Skeletal muscle satellite cell (primary cell): ENCODE measurements around the gene SCN4B.

Experiments
- H3K27me3 ChIP-seq: 2 replicates; pipeline ENCODE4 v1.7.0; 2013; ENCODE audit warnings: low read length; ENCODE audit not compliant: control insufficient read depth, insufficient read depth
- H3K36me3 ChIP-seq: 2 replicates; pipeline ENCODE4 v1.7.0; 2013; ENCODE audit warnings: mild to moderate bottlenecking, control low read depth, low read length; ENCODE audit not compliant: insufficient read depth
- H3K4me1 ChIP-seq: 2 replicates; pipeline ENCODE4 v1.7.0; 2013; ENCODE audit warnings: low read length; ENCODE audit not compliant: control insufficient read depth, insufficient read depth
- H3K4me2 ChIP-seq: 2 replicates; pipeline ENCODE4 v1.7.0; 2013; ENCODE audit warnings: mild to moderate bottlenecking, low read length
- H3K4me3 ChIP-seq: 2 replicates; pipeline ENCODE4 v1.7.0; 2013; ENCODE audit warnings: low read length
- H3K9ac ChIP-seq: 2 replicates; pipeline ENCODE4 v1.7.0; 2013; ENCODE audit warnings: mild to moderate bottlenecking, low read depth, low read length, moderate library complexity
- H3K9me3 ChIP-seq: replicated peaks from 2 replicates; pipeline ENCODE4 v1.7.0; 2013; ENCODE audit warnings: mild to moderate bottlenecking, control low read depth, low read length

SCN4B gene

GRCh38 chr11:118102721-118103261, 49.8 kb downstream of the SCN4B start:
- H3K4me2 ChIP-seq, result no peak overlapping the region
- H3K27me3 ChIP-seq, result peaks cover 9% of the 10 kb centered on the region
- H3K9me3 ChIP-seq, result no peaks in the 10 kb centered on the region
- H3K4me1 ChIP-seq, result no peaks in the 10 kb centered on the region
- H3K4me3 ChIP-seq, result no peak overlapping the region
- no peaks in the 10 kb centered on the region for H3K36me3 ChIP-seq
- H3K9ac ChIP-seq, result no peak overlapping the region

GRCh38 chr11:118100691-118101232, 51.9 kb downstream of the SCN4B start:
- Histone ChIP-seq H3K27me3 (peaks cover 9% of the 10 kb centered on the region), H3K9ac (no peak overlapping the region), H3K4me3 (no peak overlapping the region), H3K9me3 (no peaks in the 10 kb centered on the region), H3K4me2 (no peak overlapping the region), H3K36me3 (no peaks in the 10 kb centered on the region), H3K4me1 (no peaks in the 10 kb centered on the region)

DNA sequence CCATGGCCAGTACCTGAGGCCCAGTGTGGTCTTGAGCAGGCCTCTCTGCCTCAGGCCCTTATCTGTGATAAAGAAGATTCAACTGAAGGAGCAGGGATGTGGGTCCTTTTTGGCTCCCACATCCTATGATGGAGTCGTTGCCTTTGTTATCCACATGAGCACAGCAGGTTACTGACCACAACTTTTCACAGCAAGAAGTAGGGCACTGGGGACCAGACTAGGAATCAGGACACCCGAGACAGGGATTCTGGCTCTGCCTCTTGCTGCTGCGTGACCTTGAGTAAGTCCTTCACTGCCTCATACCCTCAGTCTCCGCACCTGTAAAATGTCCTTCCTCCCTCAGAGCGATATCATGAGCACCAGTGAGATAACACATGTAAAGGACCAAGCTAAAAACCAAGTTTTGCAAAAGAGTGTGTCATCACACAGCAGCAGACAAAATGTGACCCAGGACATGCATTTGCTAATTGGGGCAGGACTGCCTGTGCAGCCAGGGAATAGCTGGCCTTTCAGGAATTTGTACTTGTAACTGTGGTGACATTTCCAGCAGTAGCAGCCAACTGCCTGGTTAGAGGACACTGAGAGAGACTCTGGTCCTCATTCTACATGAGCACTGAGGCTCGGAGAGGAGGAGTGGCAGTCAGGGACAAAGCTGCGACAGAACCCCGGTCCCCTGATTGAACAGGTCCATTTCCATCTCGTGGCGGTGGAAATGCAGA, 52.6 kb downstream of the SCN4B start:
- H3K9me3 ChIP-seq, result no peaks in the 10 kb centered on the region
- H3K9ac ChIP-seq, result no peak overlapping the region

DNA sequence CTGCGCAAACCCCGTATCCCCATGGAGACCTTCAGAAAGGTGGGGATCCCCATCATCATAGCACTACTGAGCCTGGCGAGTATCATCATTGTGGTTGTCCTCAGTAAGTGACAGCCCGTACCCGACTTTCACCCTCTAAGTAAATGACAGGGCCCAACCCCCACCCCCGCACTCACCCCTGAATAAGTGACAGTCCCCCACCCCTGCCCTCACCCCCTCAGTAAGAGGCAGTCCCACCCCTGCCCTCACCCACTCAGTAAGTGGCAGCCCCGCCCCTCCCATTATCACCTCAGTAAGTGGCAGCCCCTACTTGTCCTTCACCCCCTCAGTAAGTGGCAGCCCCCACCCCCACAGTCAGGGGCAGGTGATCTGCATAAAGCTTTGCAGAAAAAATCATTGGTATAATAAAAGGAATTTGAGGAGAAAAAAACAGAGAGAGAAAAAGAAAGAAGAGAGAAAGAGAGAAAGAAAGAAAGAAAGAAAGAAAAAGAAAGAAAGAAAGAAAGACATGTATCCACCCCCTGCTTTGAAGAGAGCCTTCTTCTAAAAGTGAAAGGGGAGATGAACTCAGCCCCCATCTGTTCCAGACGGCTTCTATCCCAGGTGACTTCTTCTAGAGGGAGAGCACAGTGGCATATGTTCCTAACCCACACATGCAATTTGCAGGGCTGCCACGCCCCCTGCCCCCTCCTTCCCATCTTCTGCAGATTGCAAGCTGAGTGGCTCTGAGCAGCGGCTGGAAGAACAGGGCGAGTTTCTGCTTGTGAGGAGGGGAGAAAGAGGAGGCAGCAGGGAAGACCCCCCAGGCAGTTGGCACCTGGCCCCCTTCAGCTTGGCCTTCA, 53.4 kb downstream of the SCN4B start:
- H3K9me3 ChIP-seq, result no peaks in the 10 kb centered on the region
- H3K4me1 ChIP-seq, result no peaks in the 10 kb centered on the region
- no peak overlapping the region for H3K9ac ChIP-seq
- H3K27me3 ChIP-seq, result peaks cover 9% of the 10 kb centered on the region
- no peaks in the 10 kb centered on the region for H3K36me3 ChIP-seq
- no peak overlapping the region for H3K4me2 ChIP-seq
- H3K4me3 ChIP-seq, result no peak overlapping the region

More for the DNA sequence above, 52.6 kb downstream of the SCN4B start:
- Histone ChIP-seq H3K4me2 (no peak overlapping the region), H3K4me1 (no peaks in the 10 kb centered on the region), H3K27me3 (peaks cover 9% of the 10 kb centered on the region), H3K4me3 (no peak overlapping the region), H3K36me3 (no peaks in the 10 kb centered on the region)

DNA sequence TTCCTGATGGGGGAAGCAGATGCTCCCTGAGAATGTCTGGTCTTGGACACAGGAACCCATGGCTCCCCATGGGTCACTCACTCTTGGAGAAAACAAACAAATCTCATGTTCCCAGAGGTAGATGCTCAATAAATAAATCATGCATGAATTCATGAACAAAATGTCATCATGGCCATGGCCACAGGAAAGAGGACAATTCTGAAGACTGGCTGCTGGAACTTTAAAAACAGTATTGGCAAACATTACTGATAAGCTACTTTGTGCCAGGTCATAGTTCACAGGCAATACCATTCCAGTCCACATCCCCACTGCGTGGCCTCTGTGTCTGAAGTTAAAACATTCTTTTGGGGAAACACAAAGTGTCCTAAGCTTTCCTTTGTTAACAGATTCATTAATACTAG, 56.7 kb downstream of the SCN4B start:
- Histone ChIP-seq H3K9ac (no peak overlapping the region), H3K27me3 (peaks cover 9% of the 10 kb centered on the region), H3K9me3 (no peaks in the 10 kb centered on the region), H3K4me2 (no peak overlapping the region), H3K4me3 (no peak overlapping the region), H3K4me1 (no peaks in the 10 kb centered on the region), H3K36me3 (no peaks in the 10 kb centered on the region)

- Histone ChIP-seq H3K36me3 (no peaks in the 10 kb centered on the region), H3K9ac (no peak overlapping the region), H3K4me3 (no peak overlapping the region), H3K4me2 (no peak overlapping the region), H3K27me3 (peaks cover 6% of the 10 kb centered on the region), H3K4me1 (no peaks in the 10 kb centered on the region), H3K9me3 (no peaks in the 10 kb centered on the region)
These were observed 57.1 kb downstream of the SCN4B start for GRCh38 chr11:118095493-118095892.

GRCh38 chr11:118092907-118093571, 59.6 kb downstream of the SCN4B start:
- no peaks in the 10 kb centered on the region for H3K36me3 ChIP-seq
- H3K4me2 ChIP-seq, result no peak overlapping the region
- no peak overlapping the region for H3K4me3 ChIP-seq
- H3K9ac ChIP-seq, result no peak overlapping the region
- no peaks in the 10 kb centered on the region for H3K4me1 ChIP-seq
- no peaks in the 10 kb centered on the region for H3K9me3 ChIP-seq
- H3K27me3 ChIP-seq, result no peaks in the 10 kb centered on the region

- Histone ChIP-seq H3K4me3 (no peak overlapping the region), H3K4me1 (no peaks in the 10 kb centered on the region), H3K9me3 (no peaks in the 10 kb centered on the region), H3K9ac (no peak overlapping the region), H3K36me3 (no peaks in the 10 kb centered on the region), H3K4me2 (no peak overlapping the region), H3K27me3 (no peaks in the 10 kb centered on the region)
These were observed 60.9 kb downstream of the SCN4B start for GRCh38 chr11:118091690-118092089.

- Histone ChIP-seq H3K9ac (no peak overlapping the region), H3K4me1 (no peaks in the 10 kb centered on the region), H3K9me3 (no peaks in the 10 kb centered on the region), H3K27me3 (no peaks in the 10 kb centered on the region), H3K36me3 (no peaks in the 10 kb centered on the region), H3K4me2 (no peak overlapping the region), H3K4me3 (no peak overlapping the region)
These were observed 62.0 kb downstream of the SCN4B start for GRCh38 chr11:118090545-118091162.

- Histone ChIP-seq H3K9ac (no peak overlapping the region), H3K36me3 (no peaks in the 10 kb centered on the region), H3K9me3 (no peaks in the 10 kb centered on the region), H3K4me1 (no peaks in the 10 kb centered on the region), H3K27me3 (no peaks in the 10 kb centered on the region), H3K4me2 (no peak overlapping the region), H3K4me3 (no peak overlapping the region)
These were observed 64.1 kb downstream of the SCN4B start for GRCh38 chr11:118088531-118088930.

DNA sequence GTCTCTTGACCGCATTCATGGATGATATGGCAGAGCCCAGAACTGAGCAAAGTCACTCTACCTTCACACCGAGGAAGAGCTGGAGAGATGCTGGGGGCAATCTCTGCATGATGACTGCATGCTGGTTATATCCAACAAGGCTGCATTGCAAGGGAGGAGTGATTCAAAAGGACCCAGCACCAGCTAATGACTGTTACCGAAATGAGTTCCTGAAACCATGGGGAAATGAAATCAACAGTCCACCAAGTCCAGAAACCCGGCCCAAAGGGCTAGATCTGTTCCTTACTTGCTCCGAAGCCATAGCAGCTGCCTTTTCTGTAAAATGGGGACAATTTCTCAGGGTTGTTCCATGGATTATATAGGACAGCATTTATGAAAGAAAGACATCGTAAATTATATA, 64.7 kb downstream of the SCN4B start:
- no peak overlapping the region for H3K4me2 ChIP-seq
- H3K27me3 ChIP-seq, result peaks cover 4% of the 10 kb centered on the region
- H3K9ac ChIP-seq, result no peak overlapping the region
- H3K36me3 ChIP-seq, result no peaks in the 10 kb centered on the region
- H3K4me3 ChIP-seq, result no peak overlapping the region
- H3K9me3 ChIP-seq, result no peaks in the 10 kb centered on the region
- no peaks in the 10 kb centered on the region for H3K4me1 ChIP-seq
